ENCODE measurements around the gene KIF24.

The KIF24 gene

GRCh38 chr9:34374905-34375552 lies 46.0 kb upstream of the KIF24 start:
- no peak for TF ChIP-seq CTCF (IDR thresholded peaks at IDR 0.05; ENCODE audit: unreplicated experiment in 3 of 3)
- Mint-ChIP-seq H3K9me3 (no peaks in the 10 kb centered on the region), H3K4me3 (peak overlapping the region; percentile 87 to 92 (median 87))

GRCh38 chr9:34374339-34374738 lies 45.3 kb upstream of the KIF24 start:
- H3K4me3 Mint-ChIP-seq, result peak overlapping the region in 1 of 3 experiments; percentile 3
- peaks cover 24% of the 10 kb centered on the region for H3K4me1 Mint-ChIP-seq
- peaks cover 19% of the 10 kb centered on the region for H3K27me3 Mint-ChIP-seq (ENCODE audit: low read depth)
- no peak overlapping the region for H3K27ac Mint-ChIP-seq
- peaks cover 39% of the 10 kb centered on the region for H3K36me3 Mint-ChIP-seq (ENCODE audit: low read depth)
- no peak for TF ChIP-seq CTCF (IDR thresholded peaks at IDR 0.05; ENCODE audit: unreplicated experiment in 3 of 3)
- no peaks in the 10 kb centered on the region for H3K9me3 Mint-ChIP-seq

More at GRCh38 chr9:34374905-34375552, 46.0 kb upstream of the KIF24 start:
- peak overlapping the region in 1 of 3 experiments; percentile 50 for H3K27ac Mint-ChIP-seq
- H3K36me3 Mint-ChIP-seq (ENCODE audit: low read depth), result peaks cover 32% of the 10 kb centered on the region
- peaks cover 26% of the 10 kb centered on the region for H3K27me3 Mint-ChIP-seq (ENCODE audit: low read depth)
- H3K4me1 Mint-ChIP-seq, result peaks cover 20% of the 10 kb centered on the region

GRCh38 chr9:34373749-34374148 lies 44.7 kb upstream of the KIF24 start:
- Mint-ChIP-seq H3K27me3 (ENCODE audit: low read depth) (peaks cover 15% of the 10 kb centered on the region), H3K4me3 (no peak overlapping the region), H3K4me1 (peaks cover 21% of the 10 kb centered on the region), H3K36me3 (ENCODE audit: low read depth) (peaks cover 44% of the 10 kb centered on the region), H3K9me3 (peaks cover under 1% of the 10 kb centered on the region), H3K27ac (no peak overlapping the region)
- no peak for TF ChIP-seq CTCF (IDR thresholded peaks at IDR 0.05; ENCODE audit: unreplicated experiment in 3 of 3)

GRCh38 chr9:34372467-34373011 lies 43.5 kb upstream of the KIF24 start:
- Mint-ChIP-seq H3K27me3 (ENCODE audit: low read depth) (peaks cover 5% of the 10 kb centered on the region), H3K9me3 (peaks cover 5% of the 10 kb centered on the region), H3K4me1 (peaks cover 21% of the 10 kb centered on the region), H3K4me3 (peak overlapping the region in 1 of 3 experiments; percentile 38), H3K36me3 (ENCODE audit: low read depth) (peaks cover 51% of the 10 kb centered on the region), H3K27ac (no peak overlapping the region)
- TF ChIP-seq CTCF (IDR thresholded peaks at IDR 0.05; ENCODE audit: unreplicated experiment in 3 of 3), result no peak

- no peak for TF ChIP-seq CTCF (IDR thresholded peaks at IDR 0.05; ENCODE audit: unreplicated experiment in 3 of 3)
- H3K4me1 Mint-ChIP-seq, result peaks cover 21% of the 10 kb centered on the region
- H3K27me3 Mint-ChIP-seq (ENCODE audit: low read depth), result peaks cover under 1% of the 10 kb centered on the region
- peaks cover 8% of the 10 kb centered on the region for H3K9me3 Mint-ChIP-seq
- H3K4me3 Mint-ChIP-seq, result no peak overlapping the region
- H3K27ac Mint-ChIP-seq, result no peak overlapping the region
- H3K36me3 Mint-ChIP-seq (ENCODE audit: low read depth), result peaks cover 55% of the 10 kb centered on the region
These were observed 42.9 kb upstream of the KIF24 start for GRCh38 chr9:34371886-34372466.

Data from nephron (organoid).